HEK293 (cell line): ENCODE results near the gene PTPN6.

Source experiments
- CTCF ChIA-PET: fragments of 350-600 bp; formaldehyde crosslinking; extraction: SDS; loops from one replicate; lab custom pipeline; 2021; ENCODE audit warnings: antibody characterized with exemption; lab: Yijun Ruan, JAX
- POLR2A ChIA-PET: fragments of 300-600 bp; formaldehyde crosslinking; extraction: SDS; loops from one replicate; lab custom pipeline; 2020; ENCODE audit warnings: antibody characterized with exemption, inconsistent platforms; lab: Yijun Ruan, JAX
- H3K27ac ChIP-seq: fragments of 200-500 bp; sonication (Bioruptor generic); 2 replicates; pipeline ENCODE4 v1.5.1; 2014; ENCODE audit warnings: low read depth, low read length, control low read depth, inconsistent platforms; ENCODE audit errors: extremely low read depth
- H3K36me3 ChIP-seq, 2 experiments: fragments of 200-500 bp in 1 of 2; sonication (Bioruptor generic) in 1 of 2; 1 replicate in 1 of 2; 2 replicates in 1 of 2; pipeline ENCODE4 v1.5.1; 2014 to 2017; ENCODE audit warnings: inconsistent platforms in 2 of 2, low read length in 2 of 2; ENCODE audit not compliant: control insufficient read depth in 2 of 2, insufficient read depth in 1 of 2
- H3K4me1 ChIP-seq: fragments of 200-500 bp; sonication (Bioruptor generic); 2 replicates; pipeline ENCODE4 v1.5.1; 2014; ENCODE audit warnings: mild to moderate bottlenecking, low read length, inconsistent platforms; ENCODE audit not compliant: control insufficient read depth, insufficient read depth
- H3K4me3 ChIP-seq: 2 replicates; pipeline ENCODE4 v1.5.1; 2011; ENCODE audit warnings: low read depth, mild to moderate bottlenecking, control low read depth, low read length, moderate library complexity
- H3K9me3 ChIP-seq: fragments of 200-500 bp; sonication (Bioruptor generic); 2 replicates; pipeline ENCODE4 v1.5.1; 2014; ENCODE audit warnings: low read depth, low read length, inconsistent platforms; ENCODE audit not compliant: control insufficient read depth, insufficient read depth
- BCL11A ChIP-seq: fragments of 450-650 bp; formaldehyde crosslinking; IDR thresholded peaks from 2 replicates; pipeline ENCODE4 v1.5.1; 2016; ENCODE audit warnings: low read depth, missing biosample characterization, missing genetic modification characterization
- GLIS1 ChIP-seq: fragments of 450-650 bp; formaldehyde crosslinking; IDR thresholded peaks from 2 replicates; pipeline ENCODE4 v1.5.1; 2016; ENCODE audit warnings: missing biosample characterization, missing genetic modification characterization
- IKZF3 ChIP-seq: fragments of 450-650 bp; IDR thresholded peaks from 2 replicates; pipeline ENCODE4 v1.5.0; 2018; ENCODE audit warnings: missing biosample characterization, mild to moderate bottlenecking, missing genetic modification characterization, moderate library complexity
- TCF7L2 ChIP-seq: IDR thresholded peaks from 2 replicates; pipeline ENCODE4 v1.6.1; 2011; ENCODE audit warnings: low read depth, mild to moderate bottlenecking, inconsistent platforms, low read length, moderate library complexity, borderline replicate concordance
- TSHZ1 ChIP-seq: fragments of 450-650 bp; formaldehyde crosslinking; IDR thresholded peaks from 2 replicates; pipeline ENCODE4 v1.5.1; 2016; ENCODE audit warnings: missing biosample characterization, missing genetic modification characterization, borderline replicate concordance
- ZBTB26 ChIP-seq: fragments of 450-650 bp; formaldehyde crosslinking; optimal IDR thresholded peaks from 2 replicates; pipeline ENCODE3; 2016; ENCODE audit warnings: missing biosample characterization, mild to moderate bottlenecking, missing genetic modification characterization
- ZBTB49 ChIP-seq: fragments of 450-650 bp; formaldehyde crosslinking; IDR thresholded peaks from 2 replicates; pipeline ENCODE4 v1.5.1; 2016; ENCODE audit warnings: missing biosample characterization, missing genetic modification characterization, low read depth
- ZBTB8A ChIP-seq: fragments of 450-650 bp; formaldehyde crosslinking; IDR thresholded peaks from 2 replicates; pipeline ENCODE4 v1.5.1; 2016; ENCODE audit warnings: missing biosample characterization, missing genetic modification characterization
- ZNF398 ChIP-seq: fragments of 450-650 bp; formaldehyde crosslinking; IDR thresholded peaks from 2 replicates; pipeline ENCODE4 v1.5.1; 2017; ENCODE audit warnings: missing biosample characterization, missing genetic modification characterization
- ZNF513 ChIP-seq: fragments of 450-650 bp; IDR thresholded peaks from 2 replicates; pipeline ENCODE4 v1.5.1; 2018; ENCODE audit warnings: missing biosample characterization, missing genetic modification characterization
- ZNF529 ChIP-seq: fragments of 450-650 bp; formaldehyde crosslinking; IDR thresholded peaks from 2 replicates; pipeline ENCODE4 v1.5.1; 2017; ENCODE audit warnings: missing genetic modification characterization, missing biosample characterization; ENCODE audit not compliant: insufficient replicate concordance
- ZNF558 ChIP-seq: fragments of 450-650 bp; formaldehyde crosslinking; IDR thresholded peaks from 2 replicates; pipeline ENCODE4 v1.5.1; 2016; ENCODE audit warnings: missing biosample characterization, missing genetic modification characterization
- ZNF629 ChIP-seq: fragments of 450-650 bp; formaldehyde crosslinking; IDR thresholded peaks from 2 replicates; pipeline ENCODE4 v1.5.1; 2017; ENCODE audit warnings: missing biosample characterization, missing genetic modification characterization
- ZNF677 ChIP-seq: fragments of 450-650 bp; IDR thresholded peaks from 2 replicates; pipeline ENCODE4 v1.5.0; 2018; ENCODE audit warnings: missing biosample characterization, mild to moderate bottlenecking, missing genetic modification characterization, moderate library complexity
- ZNF701 ChIP-seq: fragments of 450-650 bp; formaldehyde crosslinking; IDR thresholded peaks from 2 replicates; pipeline ENCODE4 v1.5.1; 2016; ENCODE audit warnings: missing biosample characterization, missing genetic modification characterization
- ZNF777 ChIP-seq: fragments of 450-650 bp; formaldehyde crosslinking; IDR thresholded peaks from 2 replicates; pipeline ENCODE4 v1.5.1; 2017; ENCODE audit warnings: missing biosample characterization, missing genetic modification characterization, borderline replicate concordance
- ZNF843 ChIP-seq: fragments of 450-650 bp; formaldehyde crosslinking; IDR thresholded peaks from 2 replicates; pipeline ENCODE4 v1.5.1; 2016; ENCODE audit warnings: missing biosample characterization, missing genetic modification characterization
- ZSCAN18 ChIP-seq: fragments of 450-650 bp; formaldehyde crosslinking; IDR thresholded peaks from 2 replicates; pipeline ENCODE4 v1.5.1; 2016; ENCODE audit warnings: missing biosample characterization, missing genetic modification characterization
- TF ChIP-seq, protein P1 (sequence below): fragments of 450-650 bp; IDR thresholded peaks from 2 replicates; pipeline ENCODE4 v1.5.1; 2018; ENCODE audit warnings: missing biosample characterization, mild to moderate bottlenecking, missing genetic modification characterization
- TF ChIP-seq, protein P2 (sequence below): fragments of 450-650 bp; formaldehyde crosslinking; IDR thresholded peaks from 2 replicates; pipeline ENCODE4 v1.5.1; 2016; ENCODE audit warnings: missing biosample characterization, missing genetic modification characterization

Gene PTPN6

DNA sequence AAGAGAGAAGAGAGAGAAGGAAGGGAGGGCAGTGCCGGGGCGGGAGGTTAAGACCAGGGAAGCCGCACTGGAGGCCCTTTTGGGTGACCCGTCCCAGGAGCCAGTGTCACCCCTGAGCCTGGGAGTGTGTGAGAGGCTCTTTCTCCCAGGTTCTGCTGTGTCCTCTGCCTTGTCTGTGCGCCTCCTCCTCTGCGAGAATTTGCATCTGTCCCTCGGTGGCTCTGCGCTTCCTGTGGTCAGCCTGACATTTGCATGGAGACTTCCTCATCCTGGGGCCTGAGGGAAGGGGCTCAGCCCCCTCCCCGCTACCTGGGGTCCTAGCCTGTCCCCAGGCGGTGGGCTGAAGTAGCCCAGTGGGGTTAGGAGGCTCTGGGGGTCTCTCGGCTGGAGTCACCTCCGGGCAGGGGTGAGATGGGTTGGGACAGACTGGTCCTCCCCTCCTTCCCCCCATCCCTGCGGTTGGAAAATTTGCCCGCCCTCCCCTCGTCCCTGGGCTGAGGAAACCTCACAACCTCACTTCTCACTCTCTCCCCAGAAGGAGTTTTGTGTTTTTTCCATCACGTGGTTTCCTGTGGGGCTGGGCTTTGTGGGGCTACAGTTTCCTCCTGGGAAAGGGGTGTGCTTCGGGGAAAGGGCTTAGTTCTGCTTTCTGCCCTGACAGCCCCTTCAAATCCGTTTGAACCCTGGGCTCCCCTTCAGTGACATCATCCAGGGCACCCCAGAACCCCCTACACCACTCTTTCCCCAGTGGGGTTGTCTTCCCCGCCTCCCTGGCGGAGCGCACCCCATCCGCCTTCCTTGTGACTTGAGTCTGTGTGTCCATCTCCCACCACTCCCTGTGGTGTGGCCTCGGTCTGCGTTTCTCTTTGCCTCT, 2.5 kb downstream of the PTPN6 start:
- H3K4me1 ChIP-seq: no peaks in the 10 kb centered on the region
- no peak overlapping the region for H3K27ac ChIP-seq
- H3K9me3 ChIP-seq: no peaks in the 10 kb centered on the region
- CTCF ChIA-PET: interaction anchor here (0.6 to 1.7 kb wide), 5 partner anchors 8 to 29 kb away, joined by 5 to 8 read pairs (median 5); no protein-coding TSS in a partner anchor
- H3K4me3 ChIP-seq: no peak overlapping the region
- no peaks in the 10 kb centered on the region for H3K36me3 ChIP-seq
- POLR2A ChIA-PET: interaction anchor here (1.3 kb wide), 1 partner anchor 9 kb away, joined by 4 read pairs; the partner anchor contains the start of gene C12orf57
- TF ChIP-seq GLIS1 (no peak), ZSCAN18 (tag by site-specific recombination) (no peak), ZNF777 (tag by site-specific recombination) (no peak), BCL11A (tag by site-specific recombination) (no peak), ZNF398 (tag by site-specific recombination) (peak; percentile 53), ZNF843 (tag by site-specific recombination) (no peak), ZNF701 (tag by site-specific recombination) (no peak), ZBTB49 (tag by site-specific recombination) (no peak), ZNF558 (tag by site-specific recombination) (no peak), ZBTB8A (tag by site-specific recombination) (peak; percentile 69), TSHZ1 (no peak), IKZF3 (tag by site-specific recombination) (no peak), TCF7L2 (no peak), ZNF529 (tag by site-specific recombination) (no peak), ZNF513 (no peak), ZBTB26 (tag by site-specific recombination) (no peak), ZNF629 (tag by site-specific recombination) (peak; percentile 29; the same call in 1 of the 2 replicates), ZNF677 (tag by site-specific recombination) (no peak)
- TF ChIP-seq, protein P1, sequence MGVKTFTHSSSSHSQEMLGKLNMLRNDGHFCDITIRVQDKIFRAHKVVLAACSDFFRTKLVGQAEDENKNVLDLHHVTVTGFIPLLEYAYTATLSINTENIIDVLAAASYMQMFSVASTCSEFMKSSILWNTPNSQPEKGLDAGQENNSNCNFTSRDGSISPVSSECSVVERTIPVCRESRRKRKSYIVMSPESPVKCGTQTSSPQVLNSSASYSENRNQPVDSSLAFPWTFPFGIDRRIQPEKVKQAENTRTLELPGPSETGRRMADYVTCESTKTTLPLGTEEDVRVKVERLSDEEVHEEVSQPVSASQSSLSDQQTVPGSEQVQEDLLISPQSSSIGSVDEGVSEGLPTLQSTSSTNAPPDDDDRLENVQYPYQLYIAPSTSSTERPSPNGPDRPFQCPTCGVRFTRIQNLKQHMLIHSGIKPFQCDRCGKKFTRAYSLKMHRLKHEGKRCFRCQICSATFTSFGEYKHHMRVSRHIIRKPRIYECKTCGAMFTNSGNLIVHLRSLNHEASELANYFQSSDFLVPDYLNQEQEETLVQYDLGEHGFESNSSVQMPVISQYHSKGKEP (tag by site-specific recombination): no peak
- TF ChIP-seq, protein P2, sequence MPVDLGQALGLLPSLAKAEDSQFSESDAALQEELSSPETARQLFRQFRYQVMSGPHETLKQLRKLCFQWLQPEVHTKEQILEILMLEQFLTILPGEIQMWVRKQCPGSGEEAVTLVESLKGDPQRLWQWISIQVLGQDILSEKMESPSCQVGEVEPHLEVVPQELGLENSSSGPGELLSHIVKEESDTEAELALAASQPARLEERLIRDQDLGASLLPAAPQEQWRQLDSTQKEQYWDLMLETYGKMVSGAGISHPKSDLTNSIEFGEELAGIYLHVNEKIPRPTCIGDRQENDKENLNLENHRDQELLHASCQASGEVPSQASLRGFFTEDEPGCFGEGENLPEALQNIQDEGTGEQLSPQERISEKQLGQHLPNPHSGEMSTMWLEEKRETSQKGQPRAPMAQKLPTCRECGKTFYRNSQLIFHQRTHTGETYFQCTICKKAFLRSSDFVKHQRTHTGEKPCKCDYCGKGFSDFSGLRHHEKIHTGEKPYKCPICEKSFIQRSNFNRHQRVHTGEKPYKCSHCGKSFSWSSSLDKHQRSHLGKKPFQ (tag by site-specific recombination): no peak
